OCI-LY3 (cell line): ENCODE data around the gene TREML1.

Experiments
- H2AFZ ChIP-seq: fragments of 200-600, 300-600 bp; shearing (Covaris generic); 2 replicates; pipeline ENCODE4 v1.6.0; 2014; ENCODE audit warnings: antibody characterized with exemption, low read depth, low read length
- H3K27ac ChIP-seq: fragments of 200-600, 300-600 bp; sonication (generic); 2 replicates; pipeline ENCODE4 v1.5.1; 2014; ENCODE audit warnings: mild to moderate bottlenecking, low read length, moderate library complexity, mixed read lengths
- H3K27me3 ChIP-seq: fragments of 200-600, 300-600 bp; sonication (generic); 2 replicates; pipeline ENCODE4 v1.6.1; 2014; ENCODE audit warnings: low read depth, low read length, mixed read lengths
- H3K36me3 ChIP-seq: fragments of 200-600, 300-600 bp; sonication (generic); replicated peaks from 2 replicates; pipeline ENCODE3; 2014; ENCODE audit warnings: low read depth, low read length, mixed read lengths
- H3K4me1 ChIP-seq: fragments of 300-600, 200-600 bp; sonication (generic); 2 replicates; pipeline ENCODE4 v1.6.1; 2014; ENCODE audit warnings: low read length, mixed read lengths
- H3K4me2 ChIP-seq: fragments of 200-600, 300-600 bp; sonication (generic); 2 replicates; pipeline ENCODE4 v1.6.1; 2014; ENCODE audit warnings: low read length, mixed read lengths
- H3K4me3 ChIP-seq: fragments of 300-600, 200-600 bp; sonication (generic); 2 replicates; pipeline ENCODE4 v1.5.1; 2014; ENCODE audit warnings: antibody characterized with exemption, mild to moderate bottlenecking, low read length, moderate library complexity
- H3K79me2 ChIP-seq: fragments of 300-600, 200-600 bp; shearing (Covaris generic); 2 replicates; pipeline ENCODE4 v1.6.1; 2014; ENCODE audit warnings: mild to moderate bottlenecking, low read length, mixed read lengths
- H3K9ac ChIP-seq: fragments of 300-600, 200-600 bp; shearing (Covaris generic); 2 replicates; pipeline ENCODE4 v1.6.0; 2014; ENCODE audit warnings: mild to moderate bottlenecking, low read length, moderate library complexity
- H3K9me3 ChIP-seq: fragments of 200-600, 300-600 bp; shearing (Covaris generic); 2 replicates; pipeline ENCODE4 v1.6.1; 2014; ENCODE audit warnings: low read length, mixed read lengths; ENCODE audit not compliant: insufficient read depth
- H4K20me1 ChIP-seq: fragments of 200-600, 300-600 bp; sonication (generic); 2 replicates; pipeline ENCODE4 v1.6.1; 2016; ENCODE audit warnings: low read length, mixed read lengths; ENCODE audit not compliant: insufficient read depth
- EZH2phosphoT487 ChIP-seq: fragments of 200-600 bp; shearing (Covaris generic); IDR thresholded peaks from 2 replicates; pipeline ENCODE4 v1.6.1; 2018; ENCODE audit warnings: antibody characterized with exemption, mixed run types, low read depth
- TF ChIP-seq, protein P1 (sequence below): fragments of 200-600, 300-600 bp; sonication (generic); IDR thresholded peaks from 2 replicates; pipeline ENCODE4 v1.5.1; 2014; ENCODE audit warnings: antibody characterized with exemption, low read length, low read depth

TREML1 gene

GRCh38 chr6:41132254-41132653 lies 21.9 kb downstream of the TREML1 start:
- H3K27me3 ChIP-seq: no peaks in the 10 kb centered on the region
- H3K9me3 ChIP-seq: no peaks in the 10 kb centered on the region
- TF ChIP-seq, protein P1, sequence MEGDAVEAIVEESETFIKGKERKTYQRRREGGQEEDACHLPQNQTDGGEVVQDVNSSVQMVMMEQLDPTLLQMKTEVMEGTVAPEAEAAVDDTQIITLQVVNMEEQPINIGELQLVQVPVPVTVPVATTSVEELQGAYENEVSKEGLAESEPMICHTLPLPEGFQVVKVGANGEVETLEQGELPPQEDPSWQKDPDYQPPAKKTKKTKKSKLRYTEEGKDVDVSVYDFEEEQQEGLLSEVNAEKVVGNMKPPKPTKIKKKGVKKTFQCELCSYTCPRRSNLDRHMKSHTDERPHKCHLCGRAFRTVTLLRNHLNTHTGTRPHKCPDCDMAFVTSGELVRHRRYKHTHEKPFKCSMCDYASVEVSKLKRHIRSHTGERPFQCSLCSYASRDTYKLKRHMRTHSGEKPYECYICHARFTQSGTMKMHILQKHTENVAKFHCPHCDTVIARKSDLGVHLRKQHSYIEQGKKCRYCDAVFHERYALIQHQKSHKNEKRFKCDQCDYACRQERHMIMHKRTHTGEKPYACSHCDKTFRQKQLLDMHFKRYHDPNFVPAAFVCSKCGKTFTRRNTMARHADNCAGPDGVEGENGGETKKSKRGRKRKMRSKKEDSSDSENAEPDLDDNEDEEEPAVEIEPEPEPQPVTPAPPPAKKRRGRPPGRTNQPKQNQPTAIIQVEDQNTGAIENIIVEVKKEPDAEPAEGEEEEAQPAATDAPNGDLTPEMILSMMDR: no peak
- TF ChIP-seq EZH2phosphoT487: no peak
- no peaks in the 10 kb centered on the region for H4K20me1 ChIP-seq
- H2AFZ ChIP-seq: no peak overlapping the region
- H3K36me3 ChIP-seq: no peaks in the 10 kb centered on the region
- no peak overlapping the region for H3K4me2 ChIP-seq
- H3K9ac ChIP-seq: no peak overlapping the region
- H3K27ac ChIP-seq: no peak overlapping the region
- no peaks in the 10 kb centered on the region for H3K4me1 ChIP-seq
- no peak overlapping the region for H3K4me3 ChIP-seq
- H3K79me2 ChIP-seq: no peaks in the 10 kb centered on the region

DNA sequence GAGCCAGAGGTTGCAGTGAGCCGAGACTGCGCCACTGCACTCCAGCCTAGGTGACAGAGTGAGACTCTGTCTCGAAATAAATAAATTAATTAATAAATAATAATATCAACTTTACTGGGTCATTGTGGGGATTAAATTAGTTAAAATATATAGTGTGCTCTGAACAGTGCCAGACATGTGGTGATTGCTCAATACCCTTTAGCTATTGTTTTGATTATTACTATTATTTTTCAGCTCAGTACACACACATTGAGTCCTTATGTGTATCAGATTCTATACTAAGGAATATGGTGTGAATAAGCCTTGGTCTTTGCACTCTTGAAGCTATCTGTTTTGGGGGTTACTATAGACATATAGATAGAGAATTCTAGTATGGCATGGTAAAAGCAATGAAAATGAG lies 28.9 kb downstream of the TREML1 start:
- no peak overlapping the region for H3K27ac ChIP-seq
- no peak overlapping the region for H2AFZ ChIP-seq
- H3K36me3 ChIP-seq: no peaks in the 10 kb centered on the region
- H3K4me1 ChIP-seq: no peaks in the 10 kb centered on the region
- no peak overlapping the region for H3K9ac ChIP-seq
- no peaks in the 10 kb centered on the region for H4K20me1 ChIP-seq
- H3K4me2 ChIP-seq: no peak overlapping the region
- H3K4me3 ChIP-seq: no peak overlapping the region
- H3K79me2 ChIP-seq: no peaks in the 10 kb centered on the region
- H3K27me3 ChIP-seq: no peaks in the 10 kb centered on the region
- no peaks in the 10 kb centered on the region for H3K9me3 ChIP-seq
- TF ChIP-seq, protein P1: no peak
- TF ChIP-seq EZH2phosphoT487: no peak

GRCh38 chr6:41122918-41123317 lies 31.2 kb downstream of the TREML1 start:
- Histone ChIP-seq H3K4me3 (no peak overlapping the region), H3K27ac (no peak overlapping the region), H3K9ac (no peak overlapping the region), H3K4me1 (no peaks in the 10 kb centered on the region), H3K9me3 (no peaks in the 10 kb centered on the region), H2AFZ (no peak overlapping the region), H3K4me2 (no peak overlapping the region), H3K36me3 (no peaks in the 10 kb centered on the region), H4K20me1 (no peaks in the 10 kb centered on the region), H3K27me3 (no peaks in the 10 kb centered on the region), H3K79me2 (no peaks in the 10 kb centered on the region)
- TF ChIP-seq, protein P1: no peak
- TF ChIP-seq EZH2phosphoT487: no peak

- no peaks in the 10 kb centered on the region for H3K4me1 ChIP-seq
- no peaks in the 10 kb centered on the region for H3K36me3 ChIP-seq
- no peaks in the 10 kb centered on the region for H3K9me3 ChIP-seq
- H2AFZ ChIP-seq: no peak overlapping the region
- no peak for TF ChIP-seq EZH2phosphoT487
- TF ChIP-seq, protein P1: no peak
- H3K27ac ChIP-seq: no peak overlapping the region
- no peaks in the 10 kb centered on the region for H3K79me2 ChIP-seq
- H3K4me2 ChIP-seq: no peak overlapping the region
- H4K20me1 ChIP-seq: no peaks in the 10 kb centered on the region
- H3K9ac ChIP-seq: no peak overlapping the region
- no peaks in the 10 kb centered on the region for H3K27me3 ChIP-seq
- no peak overlapping the region for H3K4me3 ChIP-seq
Measured at GRCh38 chr6:41122373-41122772, 31.8 kb downstream of the TREML1 start.
